GM10248 (cell line): ENCODE results near the gene TNIP1.

ENCODE experiments used
- CTCF ChIA-PET: fragments of 300-600 bp; sonication (Branson Sonifier 250); formaldehyde crosslinking; extraction: SDS; loops from one replicate; lab custom pipeline; 2021; ENCODE audit warnings: antibody characterized with exemption; lab: Yijun Ruan, JAX
- POLR2A ChIA-PET: fragments of 350-650 bp; sonication (Branson Sonifier 250); formaldehyde crosslinking; extraction: SDS; loops from one replicate; lab custom pipeline; 2020; ENCODE audit warnings: antibody characterized with exemption; lab: Yijun Ruan, JAX
- DNase-seq: peaks from one replicate; pipeline ENCODE4 v3.0.0; 2012; ENCODE audit errors: extremely low spot score
- TF ChIP-seq, protein P1 (sequence below): IDR thresholded peaks from 2 replicates; pipeline ENCODE4 v1.5.1; 2012; ENCODE audit warnings: mild to moderate bottlenecking, low read depth; ENCODE audit errors: extremely low read depth, missing control alignments, control extremely low read depth

TNIP1 gene

DNA sequence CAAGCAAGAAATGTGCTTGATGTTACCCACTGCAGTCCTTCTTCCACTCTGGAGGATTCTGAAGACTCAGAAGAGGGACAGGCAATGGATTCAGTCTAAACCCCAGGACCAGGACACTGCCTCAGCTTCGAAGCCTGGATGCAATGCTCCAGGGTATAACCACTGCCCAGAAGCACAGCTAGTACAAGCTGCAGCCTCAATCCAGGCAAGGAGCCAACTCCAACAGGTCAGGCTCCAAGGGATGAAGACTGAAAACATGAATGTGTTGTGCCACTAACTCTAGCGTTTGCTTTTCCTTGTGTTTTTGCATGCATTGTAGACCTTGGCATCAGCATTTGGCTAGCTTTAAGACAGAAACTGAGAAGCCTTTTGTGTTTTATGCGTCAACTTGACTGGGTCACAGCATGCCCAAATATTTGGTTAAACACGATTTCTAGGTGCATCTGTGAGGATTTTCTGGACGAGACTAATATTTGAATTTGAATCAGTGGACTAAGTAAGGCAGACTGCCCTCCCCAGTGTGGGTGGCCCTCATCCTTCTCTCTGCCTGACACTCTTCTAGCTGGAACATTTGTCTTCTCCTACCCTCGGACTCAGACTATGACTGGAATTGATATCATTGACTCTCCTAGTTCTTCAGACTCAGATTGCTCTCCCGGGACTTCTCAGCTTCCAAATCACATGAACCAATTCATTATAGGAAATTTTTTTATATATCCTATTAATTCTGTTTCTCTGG is 81.0 kb downstream of the TNIP1 start:
- TF ChIP-seq, protein P1, sequence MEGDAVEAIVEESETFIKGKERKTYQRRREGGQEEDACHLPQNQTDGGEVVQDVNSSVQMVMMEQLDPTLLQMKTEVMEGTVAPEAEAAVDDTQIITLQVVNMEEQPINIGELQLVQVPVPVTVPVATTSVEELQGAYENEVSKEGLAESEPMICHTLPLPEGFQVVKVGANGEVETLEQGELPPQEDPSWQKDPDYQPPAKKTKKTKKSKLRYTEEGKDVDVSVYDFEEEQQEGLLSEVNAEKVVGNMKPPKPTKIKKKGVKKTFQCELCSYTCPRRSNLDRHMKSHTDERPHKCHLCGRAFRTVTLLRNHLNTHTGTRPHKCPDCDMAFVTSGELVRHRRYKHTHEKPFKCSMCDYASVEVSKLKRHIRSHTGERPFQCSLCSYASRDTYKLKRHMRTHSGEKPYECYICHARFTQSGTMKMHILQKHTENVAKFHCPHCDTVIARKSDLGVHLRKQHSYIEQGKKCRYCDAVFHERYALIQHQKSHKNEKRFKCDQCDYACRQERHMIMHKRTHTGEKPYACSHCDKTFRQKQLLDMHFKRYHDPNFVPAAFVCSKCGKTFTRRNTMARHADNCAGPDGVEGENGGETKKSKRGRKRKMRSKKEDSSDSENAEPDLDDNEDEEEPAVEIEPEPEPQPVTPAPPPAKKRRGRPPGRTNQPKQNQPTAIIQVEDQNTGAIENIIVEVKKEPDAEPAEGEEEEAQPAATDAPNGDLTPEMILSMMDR: no peak
- CTCF ChIA-PET: interaction anchor here (1.4 kb wide), 1 partner anchor 10 kb away, joined by 3 read pairs; no protein-coding TSS in a partner anchor
- POLR2A ChIA-PET: no interaction called here
- DNase-seq: no peak

DNA sequence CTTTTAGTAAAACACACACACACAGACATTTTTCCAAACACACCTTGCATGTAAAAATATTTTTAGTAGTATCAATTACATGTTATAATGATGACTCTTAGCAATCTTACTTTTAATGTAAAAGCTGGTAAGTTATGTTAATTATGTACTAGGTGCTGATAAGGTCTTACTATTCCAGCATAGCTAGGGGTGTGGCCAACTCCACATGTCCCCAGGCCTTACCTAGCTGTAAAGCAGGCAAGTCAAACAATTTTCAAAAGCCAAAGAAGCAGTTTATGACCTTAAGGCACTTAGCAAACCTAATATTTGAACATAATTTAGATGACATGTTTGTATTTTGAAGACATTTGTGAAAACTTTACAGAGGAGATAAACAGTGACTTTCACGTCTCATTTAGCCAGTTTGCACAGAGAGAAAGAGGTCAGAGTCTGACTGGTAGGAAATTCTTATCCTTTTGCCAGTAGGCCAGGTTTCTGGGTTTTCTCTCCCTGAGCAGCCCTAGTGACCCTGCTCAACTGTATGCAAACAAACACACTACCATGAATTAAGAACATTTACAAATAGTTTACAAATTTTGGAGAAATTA is 86.9 kb downstream of the TNIP1 start:
- TF ChIP-seq, protein P1: no peak
- ChIA-PET POLR2A (no interaction called here), CTCF (no interaction called here)
- no peak for DNase-seq

DNA sequence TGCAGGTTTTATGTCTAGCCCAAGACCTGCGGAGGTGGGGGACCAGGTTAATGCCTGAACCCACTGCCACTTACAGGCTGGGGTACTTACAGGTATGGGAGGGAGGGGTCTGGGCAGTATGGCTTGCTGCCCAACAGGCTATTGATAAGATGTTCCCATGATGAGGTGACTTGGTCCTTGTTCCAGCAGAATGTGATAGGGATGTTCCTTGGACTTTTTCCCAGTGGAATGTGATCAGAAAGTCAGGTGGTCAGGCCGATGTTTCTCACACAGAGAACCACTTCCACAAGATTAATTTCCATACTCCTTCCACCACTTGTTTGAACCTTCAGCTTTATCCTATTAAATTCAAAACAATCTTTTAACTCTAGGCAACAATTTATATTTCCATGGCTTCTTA is 87.4 kb downstream of the TNIP1 start:
- ChIA-PET POLR2A (no interaction called here), CTCF (no interaction called here)
- no peak for DNase-seq
- TF ChIP-seq, protein P1: no peak

DNA sequence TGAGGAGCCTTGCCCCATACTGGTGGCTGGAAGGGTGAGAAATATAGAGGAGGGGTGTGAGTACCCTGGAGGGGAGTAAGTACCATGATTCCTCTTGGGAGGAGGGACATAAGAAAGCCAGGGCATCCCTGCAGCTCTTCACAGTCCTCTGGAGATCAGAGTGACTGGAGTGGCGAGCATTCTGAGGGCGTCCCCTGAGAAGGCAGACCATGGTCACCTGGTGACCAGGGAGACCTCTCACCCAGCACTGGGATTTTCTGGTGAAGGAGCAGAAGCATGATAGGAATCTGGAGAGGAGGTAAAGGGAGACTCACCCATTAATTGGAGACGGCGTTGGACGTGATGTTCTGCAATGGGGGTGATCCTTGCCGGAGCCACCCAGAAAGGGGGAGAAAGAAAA is 88.1 kb downstream of the TNIP1 start:
- DNase-seq: no peak
- CTCF ChIA-PET: no interaction called here
- TF ChIP-seq, protein P1: no peak
- POLR2A ChIA-PET: no interaction called here

DNA sequence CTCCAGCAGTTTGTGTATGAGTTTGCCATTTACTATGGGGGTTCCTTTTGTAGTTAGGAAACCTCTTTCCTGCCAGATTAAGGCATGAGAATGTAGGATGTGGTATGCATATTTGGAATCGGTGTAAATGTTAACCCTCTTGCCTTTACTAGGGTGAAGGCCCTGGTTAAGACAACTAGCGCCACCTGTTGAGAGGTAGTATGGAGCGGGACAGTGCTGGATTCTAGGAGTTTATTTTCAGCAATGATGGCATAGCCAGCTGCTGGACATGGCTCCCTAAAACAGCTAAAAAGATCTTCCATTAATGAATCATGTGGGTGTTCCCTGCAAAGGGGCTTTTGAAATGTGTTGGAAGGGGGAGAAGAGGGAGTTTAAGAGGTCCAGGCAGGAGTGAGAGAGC is 91.1 kb downstream of the TNIP1 start:
- TF ChIP-seq, protein P1: no peak

DNA sequence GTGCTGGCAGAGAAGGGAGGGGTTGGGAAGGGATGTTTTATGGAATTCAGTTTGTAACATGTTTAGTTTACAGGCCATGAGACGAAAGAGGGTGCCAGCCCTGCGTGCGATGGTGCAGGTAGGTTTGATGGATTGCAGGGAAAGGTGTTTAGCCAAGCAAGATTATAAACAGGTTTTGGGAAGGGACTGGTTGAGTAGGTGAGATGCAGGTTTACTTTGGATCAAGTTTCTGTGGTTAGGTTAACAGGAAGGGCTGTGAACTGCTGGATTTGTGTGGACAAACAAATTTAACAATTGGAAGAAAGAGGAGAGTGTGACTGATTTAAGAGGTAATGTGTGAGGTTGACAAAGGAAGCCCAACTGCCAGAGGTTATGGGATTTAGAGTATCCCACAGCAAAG is 93.1 kb downstream of the TNIP1 start:
- DNase-seq: no peak
- ChIA-PET CTCF (no interaction called here), POLR2A (no interaction called here)
- TF ChIP-seq, protein P1: no peak

More for the DNA sequence above, 91.1 kb downstream of the TNIP1 start:
- CTCF ChIA-PET: interaction anchor here (0.9 kb wide), 1 partner anchor 11 kb away, joined by 3 read pairs; no protein-coding TSS in a partner anchor
- POLR2A ChIA-PET: no interaction called here
- no peak for DNase-seq
